ENCODE results near the gene C19orf85. TPM values are rescaled to one million over a fixed set of nuclear protein-coding genes. Genes with fewer than 3 reads are reported as not detected.
A peak's percentile ranks its signal among the peaks of the same experiment; 100 is the strongest.

C19orf85 gene
- total and polyA plus RNA-seq, 2 donors (not counting 1 experiment from before 2014, with no cell fraction given): not detected

- no peak for TF ChIP-seq EZH2 (IDR thresholded peaks at IDR 0.05; ENCODE audit: low read length, missing control alignments)
- TF ChIP-seq CTCF (conservative IDR thresholded peaks at IDR 0.05 in 1 of 2, IDR thresholded peaks at IDR 0.05 in 1 of 2; ENCODE audit: low read depth in 1 of 2, low read length in 2 of 2): no peak
- no peak overlapping the region for H2AFZ ChIP-seq (ENCODE audit: low read length)
- DNase-seq (ENCODE audit: low read depth in 2 of 2): no peak
These were observed 21.0 kb upstream of the C19orf85 start for GRCh38 chr19:55485439-55486011.

DNA sequence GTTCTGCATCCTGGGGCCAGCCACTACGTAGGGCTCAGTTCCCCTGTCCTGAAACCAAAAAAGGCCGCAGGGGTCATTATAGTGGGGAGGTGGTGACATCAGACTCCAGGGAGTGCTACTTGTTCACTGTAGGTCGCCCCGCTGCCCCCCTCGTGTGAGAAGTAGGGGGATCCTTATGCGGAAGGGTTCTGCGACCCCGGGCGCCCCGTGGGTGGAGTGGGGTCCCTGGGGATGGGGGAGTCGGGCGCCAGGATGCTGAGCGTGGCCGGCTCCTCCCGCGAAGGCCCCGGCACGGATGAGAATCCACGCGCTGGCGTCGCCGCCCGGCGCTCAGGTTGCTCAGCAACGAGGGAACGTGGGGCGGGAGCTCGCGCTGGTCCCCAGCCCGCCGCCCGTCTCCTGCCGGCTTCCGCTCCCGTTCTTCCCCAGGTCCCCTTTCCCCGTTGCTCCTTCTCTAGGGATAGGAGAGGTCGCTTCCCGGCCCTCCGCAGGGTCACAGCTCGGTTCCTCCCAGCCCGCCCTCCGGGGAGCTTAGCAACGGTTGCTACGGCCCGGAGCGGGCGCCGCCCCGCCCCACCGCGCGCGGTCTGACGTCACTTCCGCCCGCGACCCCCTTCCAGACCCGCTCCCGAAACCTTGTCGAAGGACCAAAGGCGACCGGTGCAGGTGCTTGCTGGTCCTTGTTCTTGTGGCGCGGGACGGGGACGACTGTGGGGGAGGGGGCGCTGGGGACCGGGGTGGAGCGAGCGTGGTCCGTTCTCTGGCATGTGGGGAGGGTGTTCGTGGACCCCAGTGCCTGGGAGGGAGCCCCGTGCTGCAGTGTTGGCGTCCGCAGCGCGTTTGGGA is 20.3 kb upstream of the C19orf85 start, which contains the start of gene NAT14:
Gene NAT14 (plus strand): TSS at position 596 of the 846 bp plus-strand sequence. CDS start 521 bp downstream, outside the sequence.
- peak within 1 kb of the TSS; percentile 59 for H2AFZ ChIP-seq (ENCODE audit: low read length)

More at GRCh38 chr19:55485439-55486011, 21.0 kb upstream of the C19orf85 start:
- Histone ChIP-seq H4K20me1 (ENCODE audit: control insufficient read depth, extremely low read depth, insufficient read depth, low read length) (no peaks in the 10 kb centered on the region), H3K4me3 (replicated peaks in 1 of 4; ENCODE audit: control extremely low read depth in 1 of 4, insufficient read depth in 1 of 4, low read depth in 3 of 4, low read length in 4 of 4) (peak overlapping the region; percentile 64 to 71 (median 68)), H3K36me3 (ENCODE audit: control insufficient read depth, insufficient read depth, low read length) (peaks cover 13% of the 10 kb centered on the region), H3K27me3 (ENCODE audit: control insufficient read depth, insufficient read depth, low read length) (no peaks in the 10 kb centered on the region), H3K4me1 (ENCODE audit: control insufficient read depth, extremely low read depth, insufficient read depth, low read length) (peaks cover 35% of the 10 kb centered on the region), H3K79me2 (ENCODE audit: control insufficient read depth, insufficient read depth, low read length) (peaks cover 9% of the 10 kb centered on the region), H3K9ac (ENCODE audit: insufficient read depth, low read length) (peak overlapping the region; percentile 91), H3K9me3 (ENCODE audit: control insufficient read depth, insufficient read depth, low read depth, low read length) (no peaks in the 10 kb centered on the region), H3K27ac (ENCODE audit: insufficient read depth, low read length) (peak overlapping the region; percentile 96), H3K4me2 (ENCODE audit: extremely low read depth, insufficient read depth, low read length) (peak overlapping the region; percentile 100)

More for the DNA sequence above, 20.3 kb upstream of the C19orf85 start, which contains the start of gene NAT14:
- H3K4me2 ChIP-seq (ENCODE audit: extremely low read depth, insufficient read depth, low read length): peak within 1 kb of the TSS; percentile 100
- H3K36me3 ChIP-seq (ENCODE audit: control insufficient read depth, insufficient read depth, low read length): peaks cover 13% of the 10 kb centered on the region
- peak within 1 kb of the TSS; percentile 96 for H3K27ac ChIP-seq (ENCODE audit: insufficient read depth, low read length)
- H3K4me3 ChIP-seq (replicated peaks in 1 of 4; ENCODE audit: control extremely low read depth in 1 of 4, insufficient read depth in 1 of 4, low read depth in 3 of 4, low read length in 4 of 4): peak within 1 kb of the TSS; percentile 64 to 71 (median 68)
- no peaks in the 10 kb centered on the region for H3K9me3 ChIP-seq (ENCODE audit: control insufficient read depth, insufficient read depth, low read depth, low read length)
- DNase-seq (ENCODE audit: low read depth in 2 of 2): peak; percentile 58 to 62
- no peaks in the 10 kb centered on the region for H3K27me3 ChIP-seq (ENCODE audit: control insufficient read depth, insufficient read depth, low read length)
- H3K79me2 ChIP-seq (ENCODE audit: control insufficient read depth, insufficient read depth, low read length): peaks cover 10% of the 10 kb centered on the region
- peaks cover 35% of the 10 kb centered on the region for H3K4me1 ChIP-seq (ENCODE audit: control insufficient read depth, extremely low read depth, insufficient read depth, low read length)
- TF ChIP-seq EZH2 (IDR thresholded peaks at IDR 0.05; ENCODE audit: low read length, missing control alignments) (no peak), CTCF (conservative IDR thresholded peaks at IDR 0.05 in 1 of 2, IDR thresholded peaks at IDR 0.05 in 1 of 2; ENCODE audit: low read depth in 1 of 2, low read length in 2 of 2) (no peak)
- H4K20me1 ChIP-seq (ENCODE audit: control insufficient read depth, extremely low read depth, insufficient read depth, low read length): no peaks in the 10 kb centered on the region
- peak within 1 kb of the TSS; percentile 91 for H3K9ac ChIP-seq (ENCODE audit: insufficient read depth, low read length)

Measured in fibroblast of lung (primary cell).